Loucy (cell line): ENCODE data around the gene MFAP3.

Experiments used
- H2AFZ ChIP-seq: fragments of 200-600 bp; sonication (generic); 2 replicates; pipeline ENCODE4 v1.6.0; 2016; ENCODE audit warnings: antibody characterized with exemption, mild to moderate bottlenecking, low read length, moderate library complexity
- H3F3A ChIP-seq: fragments of 200-600 bp; 2 replicates; pipeline ENCODE4 v1.6.0; 2016; ENCODE audit warnings: antibody characterized with exemption, low read depth, mild to moderate bottlenecking
- H3K27me3 ChIP-seq: fragments of 200-600 bp; sonication (generic); 2 replicates; pipeline ENCODE4 v1.6.1; 2014; ENCODE audit warnings: low read length, mild to moderate bottlenecking; ENCODE audit not compliant: insufficient read depth, poor library complexity, severe bottlenecking
- H3K36me3 ChIP-seq: fragments of 200-600 bp; sonication (generic); 2 replicates; pipeline ENCODE4 v1.6.1; 2016; ENCODE audit warnings: low read length; ENCODE audit not compliant: insufficient read depth
- H3K4me1 ChIP-seq: fragments of 200-600 bp; sonication (generic); 2 replicates; pipeline ENCODE4 v1.5.1; 2014; ENCODE audit warnings: low read length, mild to moderate bottlenecking; ENCODE audit not compliant: insufficient read depth, poor library complexity, severe bottlenecking
- H3K4me2 ChIP-seq: fragments of 200-600 bp; sonication (generic); 2 replicates; pipeline ENCODE4 v1.6.0; 2014; ENCODE audit warnings: antibody characterized with exemption, low read length, low read depth, mild to moderate bottlenecking; ENCODE audit not compliant: poor library complexity, severe bottlenecking
- H3K4me3 ChIP-seq: fragments of 200-600 bp; sonication (generic); 2 replicates; pipeline ENCODE4 v1.5.1; 2014; ENCODE audit warnings: low read length, mild to moderate bottlenecking, mixed read lengths; ENCODE audit not compliant: poor library complexity, severe bottlenecking
- H3K79me2 ChIP-seq: fragments of 200-600 bp; sonication (generic); 2 replicates; pipeline ENCODE4 v1.6.1; 2014; ENCODE audit warnings: low read length; ENCODE audit not compliant: insufficient read depth
- H3K9ac ChIP-seq: fragments of 200-600 bp; sonication (generic); 2 replicates; pipeline ENCODE4 v1.6.0; 2014; ENCODE audit warnings: mild to moderate bottlenecking, low read depth, low read length, moderate library complexity; ENCODE audit not compliant: poor library complexity, severe bottlenecking
- H3K9me2 ChIP-seq: fragments of 200-600 bp; sonication (generic); replicated peaks from 2 replicates; pipeline ENCODE4 v1.6.1; 2016; ENCODE audit warnings: low read depth, low read length, mixed read lengths
- H3K9me3 ChIP-seq: fragments of 200-600 bp; sonication (generic); 2 replicates; pipeline ENCODE4 v1.6.1; 2014; ENCODE audit warnings: mild to moderate bottlenecking, antibody characterized with exemption, low read length, low read depth; ENCODE audit not compliant: insufficient read depth
- H4K20me1 ChIP-seq: fragments of 200-600 bp; sonication (generic); 2 replicates; pipeline ENCODE4 v1.6.0; 2014; ENCODE audit warnings: antibody characterized with exemption, low read length, mild to moderate bottlenecking; ENCODE audit not compliant: insufficient read depth, poor library complexity, severe bottlenecking
- EZH2phosphoT487 ChIP-seq: fragments of 200-600 bp; IDR thresholded peaks from 2 replicates; pipeline ENCODE4 v1.6.1; 2018; ENCODE audit warnings: antibody characterized with exemption, mild to moderate bottlenecking, moderate library complexity, borderline replicate concordance
- TF ChIP-seq, protein P1 (sequence below): fragments of 200-600 bp; sonication (generic); conservative IDR thresholded peaks from 2 replicates; pipeline ENCODE4 v1.5.1; 2014; ENCODE audit warnings: mild to moderate bottlenecking, antibody characterized with exemption, low read length

MFAP3 gene

DNA sequence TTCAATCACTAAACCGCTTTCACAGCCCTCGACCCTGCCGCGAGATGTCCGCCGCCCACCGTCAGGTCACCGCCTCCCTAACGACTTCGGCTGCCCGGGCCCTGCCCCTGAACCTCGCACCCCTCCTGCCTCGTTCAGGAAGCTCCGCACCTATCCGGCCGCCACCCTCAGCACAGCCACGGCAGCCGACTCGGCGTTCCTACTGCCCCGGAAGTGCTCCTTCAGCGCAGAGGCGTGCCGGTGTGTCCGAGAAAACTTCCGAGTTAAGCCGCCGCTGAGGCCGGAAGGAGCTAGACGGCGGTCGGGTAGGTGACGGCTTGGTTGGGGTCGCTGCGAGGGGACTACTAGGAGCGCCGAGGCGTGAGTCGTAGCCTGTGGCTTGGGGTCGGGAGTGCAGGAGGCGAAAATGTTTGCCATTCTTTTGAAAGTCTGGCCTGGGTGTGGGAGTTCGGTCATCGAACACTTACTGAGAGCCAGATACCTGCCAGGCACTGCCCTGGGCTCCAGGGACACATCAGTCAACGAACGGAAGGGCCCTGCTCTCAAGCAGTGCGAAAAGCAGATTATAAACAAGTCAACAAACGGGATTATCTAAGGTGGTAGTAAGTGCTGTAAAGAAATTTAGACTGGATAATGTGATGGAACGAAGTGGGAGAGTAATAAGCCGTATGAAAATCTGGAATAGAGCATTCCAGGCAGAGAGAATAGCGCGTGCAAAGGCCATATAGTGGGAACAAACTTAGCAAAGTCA, at the start of gene MFAP3, which contains the start of gene FAM114A2:
TSS of gene MFAP3 (plus strand) at position 261 of the 751 bp plus-strand sequence. CDS start 10,756 bp downstream, outside the sequence.
TSS of gene FAM114A2 (minus strand) at position 204 of the 751 bp plus-strand sequence. CDS start 3,957 bp downstream, outside the sequence.
- H3K79me2 ChIP-seq = peaks cover 33% of the 10 kb centered on the region
- peak within 1 kb of the TSS; percentile 97 for H2AFZ ChIP-seq
- H3K4me3 ChIP-seq = peak within 1 kb of the TSS; percentile 88
- peak within 1 kb of the TSS; percentile 78 for H3K9ac ChIP-seq
- no peaks in the 10 kb centered on the region for H3F3A ChIP-seq
- peak within 1 kb of the TSS; percentile 82 for H3K4me2 ChIP-seq
- peaks cover 18% of the 10 kb centered on the region for H3K4me1 ChIP-seq
- no peaks in the 10 kb centered on the region for H3K27me3 ChIP-seq
- no peaks in the 10 kb centered on the region for H4K20me1 ChIP-seq
- TF ChIP-seq, protein P1, sequence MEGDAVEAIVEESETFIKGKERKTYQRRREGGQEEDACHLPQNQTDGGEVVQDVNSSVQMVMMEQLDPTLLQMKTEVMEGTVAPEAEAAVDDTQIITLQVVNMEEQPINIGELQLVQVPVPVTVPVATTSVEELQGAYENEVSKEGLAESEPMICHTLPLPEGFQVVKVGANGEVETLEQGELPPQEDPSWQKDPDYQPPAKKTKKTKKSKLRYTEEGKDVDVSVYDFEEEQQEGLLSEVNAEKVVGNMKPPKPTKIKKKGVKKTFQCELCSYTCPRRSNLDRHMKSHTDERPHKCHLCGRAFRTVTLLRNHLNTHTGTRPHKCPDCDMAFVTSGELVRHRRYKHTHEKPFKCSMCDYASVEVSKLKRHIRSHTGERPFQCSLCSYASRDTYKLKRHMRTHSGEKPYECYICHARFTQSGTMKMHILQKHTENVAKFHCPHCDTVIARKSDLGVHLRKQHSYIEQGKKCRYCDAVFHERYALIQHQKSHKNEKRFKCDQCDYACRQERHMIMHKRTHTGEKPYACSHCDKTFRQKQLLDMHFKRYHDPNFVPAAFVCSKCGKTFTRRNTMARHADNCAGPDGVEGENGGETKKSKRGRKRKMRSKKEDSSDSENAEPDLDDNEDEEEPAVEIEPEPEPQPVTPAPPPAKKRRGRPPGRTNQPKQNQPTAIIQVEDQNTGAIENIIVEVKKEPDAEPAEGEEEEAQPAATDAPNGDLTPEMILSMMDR = no peak
- TF ChIP-seq EZH2phosphoT487 = no peak
- no peaks in the 10 kb centered on the region for H3K9me2 ChIP-seq
- H3K9me3 ChIP-seq = no peaks in the 10 kb centered on the region
- no peaks in the 10 kb centered on the region for H3K36me3 ChIP-seq

DNA sequence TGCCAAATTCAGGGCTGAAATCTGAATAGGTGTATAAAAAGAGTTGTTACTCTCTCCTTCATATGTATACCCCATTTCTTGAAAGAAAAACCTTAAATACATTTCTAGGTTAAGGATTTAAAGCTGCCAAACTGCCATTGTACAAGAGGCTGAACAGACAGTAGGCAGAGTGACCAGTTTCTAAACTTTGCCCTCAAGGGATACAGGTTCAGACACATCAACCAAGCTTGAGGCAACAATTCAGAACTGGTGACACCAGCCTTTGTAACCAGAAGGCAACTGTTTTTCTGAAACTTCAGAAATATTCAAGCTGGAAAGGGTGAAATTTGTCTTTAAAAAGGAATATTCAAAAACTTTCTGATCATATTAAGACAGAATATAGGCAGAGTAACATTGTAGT, 47.6 kb upstream of the MFAP3 start:
- H3K27me3 ChIP-seq = no peaks in the 10 kb centered on the region
- TF ChIP-seq, protein P1 = no peak
- no peak for TF ChIP-seq EZH2phosphoT487

GRCh38 chr5:153998010-153998409, 40.8 kb upstream of the MFAP3 start:
- Histone ChIP-seq H3K4me1 (no peaks in the 10 kb centered on the region), H3K4me2 (no peak overlapping the region), H3K79me2 (no peaks in the 10 kb centered on the region), H3F3A (no peaks in the 10 kb centered on the region), H2AFZ (no peak overlapping the region), H3K4me3 (no peak overlapping the region), H3K9ac (no peak overlapping the region), H3K27me3 (no peaks in the 10 kb centered on the region), H3K9me2 (no peaks in the 10 kb centered on the region), H4K20me1 (no peaks in the 10 kb centered on the region), H3K36me3 (no peaks in the 10 kb centered on the region), H3K9me3 (no peaks in the 10 kb centered on the region)
- TF ChIP-seq EZH2phosphoT487 = no peak
- TF ChIP-seq, protein P1 = no peak

More for the DNA sequence above, 47.6 kb upstream of the MFAP3 start:
- no peaks in the 10 kb centered on the region for H3F3A ChIP-seq
- no peak overlapping the region for H3K9ac ChIP-seq
- H3K9me2 ChIP-seq = no peaks in the 10 kb centered on the region
- no peak overlapping the region for H3K4me2 ChIP-seq
- no peaks in the 10 kb centered on the region for H3K9me3 ChIP-seq
- H3K4me1 ChIP-seq = no peaks in the 10 kb centered on the region
- no peaks in the 10 kb centered on the region for H3K36me3 ChIP-seq
- no peaks in the 10 kb centered on the region for H4K20me1 ChIP-seq
- no peaks in the 10 kb centered on the region for H3K79me2 ChIP-seq
- H3K4me3 ChIP-seq = no peak overlapping the region
- no peak overlapping the region for H2AFZ ChIP-seq
